ENCODE measurements around the gene PRDM16. TPM values are rescaled to one million over a fixed set of nuclear protein-coding genes. Genes with fewer than 3 reads are reported as not detected.

The PRDM16 gene
- total RNA-seq, 1 donor from 2014 or later = 6.7 TPM

DNA sequence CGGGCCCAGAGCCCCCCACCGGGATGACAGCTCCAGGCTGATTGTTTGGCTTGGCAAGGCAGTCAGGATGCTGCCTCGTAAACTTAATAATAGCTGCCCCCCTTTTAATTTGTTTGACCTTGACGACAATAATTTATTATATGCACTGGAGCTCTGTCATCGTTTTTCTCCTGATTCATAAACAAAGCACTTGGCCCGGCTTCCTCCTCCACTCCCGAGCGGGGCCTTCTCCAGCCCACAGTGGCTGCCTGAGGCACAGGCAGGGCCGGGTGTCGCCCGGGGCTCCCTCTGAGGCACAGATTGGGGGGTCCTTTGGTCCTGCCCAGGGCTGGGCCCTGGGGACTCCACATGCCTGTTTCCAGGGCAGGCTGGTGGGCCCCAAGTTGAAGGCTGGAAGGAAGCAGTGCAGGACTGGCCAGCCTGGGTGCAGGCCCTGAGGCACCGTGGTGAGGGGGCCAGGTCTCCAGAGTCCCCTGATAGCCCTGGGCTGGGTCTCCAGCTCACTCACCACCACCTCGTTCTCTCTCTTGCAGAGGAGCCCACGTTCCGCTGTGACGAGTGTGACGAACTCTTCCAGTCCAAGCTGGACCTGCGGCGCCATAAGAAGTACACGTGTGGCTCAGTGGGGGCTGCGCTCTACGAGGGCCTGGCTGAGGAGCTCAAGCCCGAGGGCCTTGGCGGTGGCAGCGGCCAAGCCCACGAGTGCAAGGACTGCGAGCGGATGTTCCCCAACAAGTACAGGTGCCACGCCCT, 333.4 kb downstream of the PRDM16 start:
- no peak for DNase-seq

DNA sequence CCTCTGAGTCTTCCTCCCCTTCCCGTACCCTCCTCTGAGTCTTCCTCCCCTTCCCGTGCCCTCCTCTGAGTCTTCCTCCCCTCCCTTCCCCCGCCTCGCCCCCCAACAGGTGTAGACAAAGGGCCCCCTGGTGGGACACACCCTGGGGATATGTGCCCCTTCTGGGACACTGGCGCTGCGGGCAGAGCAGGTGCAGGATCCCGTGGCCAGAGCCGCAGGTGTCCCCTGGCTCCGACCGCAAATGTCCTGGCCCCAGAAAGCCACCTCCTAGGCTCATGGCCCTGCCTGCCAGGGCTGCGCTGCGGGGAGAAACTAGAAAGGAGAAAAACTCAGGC, 334.0 kb downstream of the PRDM16 start:
- no peak for DNase-seq

DNA sequence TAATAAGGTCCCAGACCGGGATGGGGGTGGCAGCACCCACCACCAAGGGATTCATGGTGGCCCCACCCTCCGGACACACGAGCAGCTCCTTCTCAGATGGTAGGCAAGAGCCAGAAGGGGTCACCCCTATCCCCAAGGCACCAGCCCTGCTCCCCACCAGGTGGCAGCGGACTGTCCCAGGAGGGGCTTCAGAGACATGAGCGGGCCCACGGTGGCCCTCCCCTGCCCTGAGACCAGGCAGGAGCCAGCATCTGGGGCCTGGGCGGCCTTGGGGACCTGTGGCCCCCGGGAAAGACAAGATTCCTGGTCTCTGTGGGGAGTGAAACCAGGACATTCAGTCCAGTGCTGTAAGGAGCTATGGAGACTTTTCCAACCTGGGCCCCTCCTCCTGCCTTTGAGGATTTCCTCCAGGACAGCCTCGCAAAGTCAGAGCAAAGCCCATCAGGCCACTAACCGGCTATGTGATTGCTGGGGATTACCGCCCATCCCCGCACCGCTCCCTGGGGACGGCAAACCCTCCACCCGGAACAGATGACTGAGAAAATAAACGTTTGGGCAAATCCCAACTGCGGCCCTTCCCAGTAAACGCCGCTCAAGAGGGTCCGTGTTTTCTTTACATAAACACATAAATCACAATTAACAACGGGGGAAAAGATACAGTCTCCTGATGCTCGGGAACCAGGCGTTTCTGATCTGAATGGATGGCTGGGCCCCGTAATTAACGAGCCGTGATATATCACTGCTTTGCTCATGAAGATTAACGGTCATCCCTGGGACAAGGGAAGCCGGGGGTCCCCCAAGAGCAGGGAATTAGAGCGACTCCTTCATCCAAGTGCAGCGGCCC, 334.6 kb downstream of the PRDM16 start:
- DNase-seq = no peak

DNA sequence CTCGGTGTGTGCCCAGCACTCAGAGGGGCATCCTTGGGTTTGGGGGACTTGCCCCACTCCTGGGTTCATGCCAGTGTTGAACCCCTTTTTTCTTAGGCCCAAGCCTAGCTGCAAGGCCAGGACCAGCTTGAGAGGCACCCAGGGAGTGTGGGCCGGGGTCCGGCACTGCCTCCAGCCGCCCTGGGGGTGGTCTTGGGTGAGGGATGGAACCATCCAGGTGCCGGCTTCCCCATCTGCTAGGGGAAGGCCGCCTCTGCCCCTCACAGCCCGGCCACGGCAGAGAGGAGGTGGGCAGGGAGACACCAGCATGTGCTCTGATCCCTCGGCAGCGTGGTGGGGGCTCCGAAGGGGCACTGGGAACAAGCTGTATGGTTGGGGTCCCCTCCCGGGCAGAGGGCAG, 335.3 kb downstream of the PRDM16 start:
- DNase-seq = no peak

DNA sequence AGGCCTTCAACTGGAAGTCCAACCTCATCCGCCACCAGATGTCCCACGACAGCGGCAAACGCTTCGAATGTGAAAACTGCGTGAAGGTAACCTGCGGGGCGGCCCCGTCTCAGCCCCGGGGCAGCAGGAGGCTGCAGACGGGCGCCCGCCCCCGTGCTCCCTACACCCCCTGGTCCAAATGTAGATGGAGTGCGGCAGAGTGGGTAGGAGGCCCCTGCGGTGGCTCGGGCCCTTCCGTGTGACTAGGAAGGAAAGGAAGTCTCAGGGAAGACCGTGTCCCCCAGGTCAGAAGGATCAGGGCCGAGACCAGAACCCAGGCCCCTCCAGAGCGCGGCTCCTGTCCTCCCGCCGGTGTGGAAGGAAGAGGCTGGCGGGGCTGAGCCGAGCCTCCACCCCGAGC, 335.8 kb downstream of the PRDM16 start:
- no peak for DNase-seq

DNA sequence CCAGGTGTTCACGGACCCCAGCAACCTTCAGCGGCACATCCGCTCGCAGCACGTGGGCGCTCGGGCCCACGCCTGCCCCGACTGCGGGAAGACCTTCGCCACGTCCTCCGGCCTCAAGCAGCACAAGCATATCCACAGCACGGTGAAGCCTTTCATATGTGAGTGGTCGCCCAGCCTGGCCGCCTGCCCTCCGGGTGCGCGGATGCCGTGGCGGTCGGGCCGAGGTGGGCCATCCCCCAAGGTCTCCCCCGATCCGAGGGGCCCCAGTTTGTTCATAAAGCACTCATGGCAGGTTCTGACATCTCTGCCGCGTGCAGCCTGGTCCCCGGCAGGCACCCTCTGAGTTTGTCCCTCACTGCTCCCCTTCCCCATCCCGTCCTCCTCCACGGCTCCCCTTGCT, 336.5 kb downstream of the PRDM16 start:
- no peak for DNase-seq

DNA sequence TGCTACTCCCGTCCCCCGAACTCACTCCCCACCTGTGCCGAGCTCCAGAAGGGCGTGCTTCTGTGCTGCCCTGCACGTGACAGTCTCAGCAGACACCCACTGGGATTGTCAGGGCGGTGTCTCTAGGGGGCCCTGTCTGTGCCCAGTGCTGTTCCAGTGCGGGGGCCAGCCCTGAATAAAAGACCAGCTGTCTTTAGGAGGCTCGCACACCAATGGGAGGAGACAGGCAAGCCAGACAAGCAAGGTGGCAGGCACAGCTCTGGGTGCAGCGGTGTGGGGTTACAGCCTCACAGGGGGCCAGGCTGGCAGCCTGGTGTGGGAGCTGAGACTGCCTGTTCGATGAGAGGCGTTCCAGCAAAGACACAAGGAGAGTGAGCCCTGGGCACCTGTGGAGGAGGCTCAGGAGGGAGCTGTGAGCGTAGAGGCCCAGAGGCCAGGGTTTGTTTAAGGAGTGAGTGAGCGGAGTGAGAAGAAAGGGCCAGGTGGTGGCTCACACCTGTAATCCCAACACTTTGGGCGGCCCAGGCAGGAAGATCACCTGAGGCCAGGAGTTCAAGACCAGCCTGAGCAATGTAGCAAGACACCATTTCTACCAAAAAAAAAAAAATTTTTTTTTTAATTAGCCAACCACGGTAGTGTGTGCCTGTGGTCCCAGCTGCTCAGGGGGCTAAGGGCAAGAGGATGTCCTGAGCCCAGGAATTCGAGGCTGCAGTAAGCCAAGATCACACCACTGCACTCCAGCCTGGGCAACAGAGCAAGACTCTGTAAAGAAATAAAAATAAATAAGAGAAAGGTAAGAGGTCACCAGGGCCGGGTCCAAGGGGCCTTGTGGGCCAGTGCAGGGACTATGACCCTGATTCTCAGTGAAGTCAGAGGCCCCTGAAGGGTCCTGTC, 337.2 kb downstream of the PRDM16 start:
- DNase-seq = no peak

DNA sequence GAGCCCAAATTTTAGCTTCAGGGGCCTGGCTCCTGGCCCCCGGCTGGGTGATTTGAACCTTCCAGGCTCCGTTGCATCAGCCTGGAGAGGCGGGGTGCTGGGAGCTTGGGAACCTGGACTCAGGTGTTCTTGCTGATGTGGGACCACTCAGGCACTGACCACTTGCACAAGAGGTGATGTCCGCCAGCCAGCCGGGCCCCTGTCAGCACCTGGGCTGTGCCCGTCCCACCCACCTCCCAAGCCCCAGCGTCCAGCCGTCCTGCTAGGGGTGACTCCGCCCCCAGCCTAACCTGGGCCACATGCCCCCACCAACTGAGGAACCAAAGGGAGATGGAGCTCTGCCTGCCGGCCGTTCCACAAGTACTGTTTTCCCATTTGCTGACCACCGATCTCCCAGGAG, 338.0 kb downstream of the PRDM16 start:
- no peak for DNase-seq

DNA sequence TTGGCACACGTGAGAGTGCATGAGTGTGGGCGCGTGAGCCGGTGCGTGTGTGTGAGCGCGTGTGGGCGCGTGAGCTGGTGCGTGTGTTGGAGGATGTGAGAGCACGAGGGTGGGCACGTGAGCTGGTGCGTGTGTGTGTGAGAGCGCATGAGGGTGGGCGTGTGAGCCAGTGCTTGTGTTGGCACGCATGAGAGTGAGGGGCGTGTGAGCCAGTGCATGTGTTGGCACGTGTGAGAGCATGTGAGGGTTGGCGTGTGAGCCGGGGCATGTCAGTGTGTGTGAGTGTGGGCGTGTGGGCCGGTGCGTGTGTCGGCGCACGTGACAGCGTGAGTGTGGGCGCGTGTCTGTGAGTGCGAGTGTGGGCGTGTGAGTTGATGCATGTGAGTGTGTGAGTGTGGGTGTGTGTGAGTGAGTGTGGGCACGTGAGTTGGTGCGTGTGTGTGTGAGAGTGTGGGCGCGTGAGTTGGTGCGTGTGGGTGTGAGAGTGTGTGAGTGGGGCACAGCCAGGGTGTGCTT, 339.8 kb downstream of the PRDM16 start:
- DNase-seq = no peak

DNA sequence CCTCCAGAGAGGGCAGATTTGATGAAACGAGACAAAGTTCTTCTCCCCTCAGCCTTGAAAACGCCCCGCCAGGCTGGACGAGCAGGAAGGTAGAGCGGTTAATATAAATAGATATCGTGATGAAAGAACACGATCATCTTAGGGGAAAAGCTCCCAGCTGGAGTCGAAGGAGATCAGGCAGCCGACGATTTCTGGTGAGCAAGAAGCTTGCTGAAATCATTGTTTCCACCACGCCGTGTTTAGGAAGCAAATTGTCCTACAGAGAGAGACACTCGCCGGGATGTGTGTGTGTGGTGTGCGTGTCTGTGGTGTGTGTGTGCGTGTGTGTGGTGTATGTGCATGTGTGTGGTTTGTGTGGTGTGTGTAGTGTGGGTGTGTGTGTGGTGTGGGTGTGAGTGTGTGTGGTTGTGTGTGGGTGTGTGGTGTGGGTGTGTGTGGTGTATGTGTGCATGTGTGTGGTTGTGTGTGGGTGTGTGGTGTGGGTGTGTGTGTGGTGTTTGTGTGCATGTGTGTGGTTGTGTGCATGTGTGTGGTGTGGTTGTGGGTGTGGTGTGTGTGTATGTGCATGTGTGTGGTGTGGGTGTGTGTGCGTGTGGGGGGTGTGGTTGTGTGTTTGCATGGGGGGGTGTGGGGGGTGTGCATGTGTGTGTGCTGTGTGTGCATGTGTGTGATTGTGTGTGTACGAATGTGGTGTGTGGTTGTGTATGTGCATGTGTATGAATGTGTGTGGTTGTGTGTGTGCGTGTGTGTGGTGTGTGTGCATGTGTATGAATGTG, 340.6 kb downstream of the PRDM16 start:
- DNase-seq = no peak

DNA sequence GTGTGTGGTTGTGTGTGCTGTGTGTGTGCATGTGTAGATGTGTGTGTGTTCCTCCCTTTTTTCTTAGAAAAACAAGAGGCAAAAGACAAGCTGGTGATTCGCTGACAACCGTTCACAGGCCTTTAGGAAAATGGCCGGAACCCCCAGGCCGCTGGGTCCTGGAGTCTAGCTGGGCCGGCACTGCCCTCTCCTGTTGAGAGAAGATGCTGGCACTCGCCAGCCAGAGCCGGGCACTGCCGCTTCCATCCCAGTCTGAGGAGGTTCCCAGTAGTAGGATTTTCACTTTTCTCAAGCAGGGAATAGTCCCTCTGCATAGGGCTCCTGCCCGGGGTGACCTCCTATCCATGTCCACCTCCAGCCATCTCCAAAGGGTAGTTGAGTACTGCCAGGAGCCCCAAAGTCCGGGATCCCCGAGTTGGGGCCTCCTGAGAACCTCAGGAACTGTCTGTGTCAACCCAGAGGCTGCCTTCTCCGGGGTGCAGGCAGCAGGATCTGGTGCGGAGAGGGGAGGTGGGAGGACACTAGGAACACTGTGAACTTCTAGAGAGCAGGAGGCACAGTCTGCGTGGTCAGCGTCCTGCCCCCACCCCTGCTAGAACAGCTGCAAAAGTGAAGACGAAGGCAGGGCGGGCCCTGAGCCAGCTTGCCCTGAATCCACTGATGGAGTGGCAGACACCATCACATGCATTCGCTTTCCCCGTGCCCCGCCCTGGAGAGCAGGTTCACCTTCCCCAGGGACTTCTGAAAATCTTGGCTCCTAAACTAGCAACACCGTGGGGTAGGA, 341.3 kb downstream of the PRDM16 start:
- peak; percentile 36 for DNase-seq

DNA sequence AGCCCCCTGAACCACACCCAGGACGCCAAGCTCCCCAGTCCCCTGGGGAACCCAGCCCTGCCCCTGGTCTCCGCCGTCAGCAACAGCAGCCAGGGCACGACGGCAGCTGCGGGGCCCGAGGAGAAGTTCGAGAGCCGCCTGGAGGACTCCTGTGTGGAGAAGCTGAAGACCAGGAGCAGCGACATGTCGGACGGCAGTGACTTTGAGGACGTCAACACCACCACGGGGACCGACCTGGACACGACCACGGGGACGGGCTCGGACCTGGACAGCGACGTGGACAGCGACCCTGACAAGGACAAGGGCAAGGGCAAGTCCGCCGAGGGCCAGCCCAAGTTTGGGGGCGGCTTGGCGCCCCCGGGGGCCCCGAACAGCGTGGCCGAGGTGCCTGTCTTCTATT, 342.8 kb downstream of the PRDM16 start:
- no peak for DNase-seq

DNA sequence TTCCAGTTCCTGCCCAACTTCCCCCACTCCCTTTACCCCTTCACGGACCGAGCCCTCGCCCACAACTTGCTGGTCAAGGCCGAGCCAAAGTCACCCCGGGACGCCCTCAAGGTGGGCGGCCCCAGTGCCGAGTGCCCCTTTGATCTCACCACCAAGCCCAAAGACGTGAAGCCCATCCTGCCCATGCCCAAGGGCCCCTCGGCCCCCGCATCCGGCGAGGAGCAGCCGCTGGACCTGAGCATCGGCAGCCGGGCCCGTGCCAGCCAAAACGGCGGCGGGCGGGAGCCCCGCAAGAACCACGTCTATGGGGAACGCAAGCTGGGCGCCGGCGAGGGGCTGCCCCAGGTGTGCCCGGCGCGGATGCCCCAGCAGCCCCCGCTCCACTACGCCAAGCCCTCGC, 343.4 kb downstream of the PRDM16 start:
- no peak for DNase-seq

DNA sequence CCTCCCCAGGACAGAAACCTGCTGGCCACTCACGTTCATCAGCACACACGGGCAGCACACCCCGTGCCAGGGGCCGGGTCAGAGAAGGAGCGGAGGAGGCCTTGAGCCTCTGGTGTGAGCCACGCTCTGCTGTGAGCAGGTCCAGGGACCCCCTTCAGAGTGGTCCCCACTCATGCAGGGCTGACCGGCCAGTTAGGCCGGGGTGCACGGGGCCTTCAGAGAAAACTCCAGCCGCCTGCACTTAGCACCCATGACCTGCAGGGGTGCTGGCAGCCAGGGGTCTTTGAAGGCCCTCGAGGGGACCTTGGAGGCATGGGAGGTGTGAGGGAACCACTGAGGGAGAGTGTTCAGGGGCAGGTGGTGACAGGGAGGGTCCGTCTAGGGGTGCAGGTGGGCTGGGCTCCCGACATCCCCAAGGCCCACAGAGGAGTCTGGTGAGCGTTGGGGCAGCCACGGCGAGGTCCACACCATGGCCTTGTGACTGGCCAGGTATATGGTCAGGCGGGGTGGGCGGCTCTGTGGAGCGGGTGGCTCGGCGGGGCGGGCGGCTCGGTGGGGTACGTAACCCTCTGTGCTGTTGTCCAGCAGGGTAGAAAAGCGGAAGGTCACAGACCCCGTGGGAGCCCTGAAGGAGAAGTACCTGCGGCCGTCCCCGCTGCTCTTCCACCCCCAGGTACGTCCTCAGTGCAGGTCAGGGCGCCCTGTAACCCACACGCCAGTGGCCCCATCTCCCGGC, 345.1 kb downstream of the PRDM16 start:
- DNase-seq = no peak

DNA sequence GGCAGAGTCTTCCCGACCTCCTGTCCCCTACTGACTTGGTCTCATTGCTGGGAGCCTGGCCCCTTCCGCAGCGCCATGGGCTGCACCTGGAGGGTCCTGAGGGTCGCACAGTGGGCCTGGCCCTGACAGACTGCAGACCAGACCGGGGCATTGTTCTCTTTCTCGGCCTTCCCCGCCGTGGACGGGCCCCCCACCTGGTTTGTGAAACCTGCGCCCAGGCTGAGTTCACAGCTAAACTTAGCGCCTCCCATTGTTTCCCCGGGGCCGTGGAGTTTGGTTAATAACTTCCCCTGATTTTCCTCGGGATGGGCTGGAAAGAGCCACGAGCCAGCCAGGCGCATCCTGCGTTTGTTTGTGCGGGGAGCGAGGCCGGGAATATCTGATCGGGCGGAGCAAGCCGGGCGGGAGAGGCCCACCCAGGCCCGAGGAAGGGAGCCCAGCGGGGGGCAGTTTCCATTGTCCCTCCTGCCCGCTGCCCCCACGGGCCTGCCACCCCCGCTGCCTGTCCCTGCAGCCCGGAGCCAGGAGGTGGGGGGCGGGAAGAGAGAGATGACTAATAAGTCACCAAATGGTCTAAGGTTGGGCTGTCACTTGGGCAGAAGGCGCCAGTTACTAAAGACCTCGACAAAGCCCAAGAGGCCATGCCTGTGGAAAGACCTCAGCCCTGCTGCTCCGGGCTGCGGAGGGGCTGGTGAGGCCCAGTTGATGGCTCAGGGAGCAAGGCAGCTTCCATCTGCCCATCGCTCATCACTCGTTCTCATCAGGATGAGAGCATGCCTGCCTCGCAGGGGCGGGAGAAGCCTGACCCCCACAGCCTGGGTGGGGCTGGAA, 346.5 kb downstream of the PRDM16 start:
- DNase-seq = no peak

DNA sequence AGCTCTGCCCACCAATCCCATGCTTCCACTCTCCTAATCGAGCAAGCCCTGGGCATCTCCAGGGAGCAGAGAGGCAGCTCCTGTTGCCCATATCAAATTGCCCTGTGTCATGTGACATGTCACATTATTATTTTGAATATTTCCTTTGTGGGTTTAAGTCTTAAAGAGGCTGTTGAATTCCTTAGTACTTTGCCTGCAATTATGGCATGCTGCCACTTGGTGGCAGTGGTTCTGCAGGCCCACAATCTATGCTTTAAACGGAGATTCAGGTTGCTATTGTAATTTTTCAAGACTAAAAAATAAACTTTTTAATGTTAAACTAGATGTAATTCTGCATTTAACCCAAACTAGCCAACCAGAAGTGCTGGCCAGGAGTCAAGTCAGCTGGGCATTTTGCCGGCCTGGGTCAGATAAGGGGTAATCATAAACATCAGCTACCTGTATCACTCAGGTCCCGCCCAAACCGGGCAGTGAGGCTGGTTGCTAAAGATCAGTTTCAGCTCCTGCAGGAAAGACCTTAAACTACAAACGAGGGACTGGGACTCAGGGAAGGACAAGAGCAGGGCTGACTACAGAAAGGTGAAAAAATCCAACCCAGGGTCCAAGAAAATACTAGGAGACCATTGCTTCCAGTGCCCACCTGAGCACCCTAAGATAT, 348.2 kb downstream of the PRDM16 start:
- no peak for DNase-seq

DNA sequence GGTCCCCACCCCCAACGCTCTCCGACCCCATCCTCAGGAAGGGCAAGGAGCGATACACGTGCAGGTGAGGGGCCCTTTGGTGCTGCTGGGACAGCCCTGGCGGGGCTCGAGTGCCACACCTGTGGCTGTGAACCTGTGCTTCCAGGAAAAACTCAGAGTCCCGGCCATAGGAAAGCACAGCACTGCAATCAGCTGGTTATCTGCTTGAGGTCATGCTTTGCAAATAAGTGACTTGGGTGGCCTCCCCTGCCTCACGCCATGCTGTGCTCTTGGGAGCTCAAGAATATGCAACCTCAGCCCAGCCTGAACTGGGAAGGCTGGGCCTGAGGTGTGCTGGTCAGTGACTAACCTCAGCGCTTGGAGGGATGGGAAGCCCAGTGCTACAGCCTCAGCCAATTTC, 348.9 kb downstream of the PRDM16 start:
- no peak for DNase-seq

DNA sequence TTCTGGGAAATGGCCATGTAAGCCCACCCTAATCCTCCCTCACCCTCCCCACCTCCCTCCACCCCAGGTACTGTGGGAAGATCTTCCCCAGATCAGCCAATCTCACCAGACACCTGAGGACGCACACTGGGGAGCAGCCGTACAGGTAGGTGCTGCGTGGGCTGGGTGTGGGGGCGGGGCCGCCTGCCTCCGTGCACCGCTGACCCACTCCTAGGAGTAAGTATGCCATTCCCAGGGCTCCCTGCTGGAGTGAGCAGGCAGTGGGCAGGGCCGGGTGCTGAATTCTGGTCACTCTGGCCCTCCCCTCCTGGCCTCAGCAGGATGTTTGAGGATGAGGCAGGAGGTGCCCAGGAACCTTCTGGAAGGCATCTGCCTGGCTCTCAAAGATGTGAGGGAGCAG, 349.6 kb downstream of the PRDM16 start:
- DNase-seq = no peak

Data from occipital lobe (tissue), 2 donors.